HG03439 (cell line): ENCODE data around the gene FRK.
"Not testable (repeated sequence)": the region's sequence is repeated elsewhere in the genome, so short reads cannot be mapped to it uniquely, and the experiment has no call there.

ENCODE experiments used
- ATAC-seq: cut with Tn5 transposase; IDR thresholded peaks from one replicate; pipeline ENCODE4 v1.9.1; 2021; ENCODE audit warnings: mild to moderate bottlenecking, moderate library complexity; ENCODE audit not compliant: unreplicated experiment

FRK gene

DNA sequence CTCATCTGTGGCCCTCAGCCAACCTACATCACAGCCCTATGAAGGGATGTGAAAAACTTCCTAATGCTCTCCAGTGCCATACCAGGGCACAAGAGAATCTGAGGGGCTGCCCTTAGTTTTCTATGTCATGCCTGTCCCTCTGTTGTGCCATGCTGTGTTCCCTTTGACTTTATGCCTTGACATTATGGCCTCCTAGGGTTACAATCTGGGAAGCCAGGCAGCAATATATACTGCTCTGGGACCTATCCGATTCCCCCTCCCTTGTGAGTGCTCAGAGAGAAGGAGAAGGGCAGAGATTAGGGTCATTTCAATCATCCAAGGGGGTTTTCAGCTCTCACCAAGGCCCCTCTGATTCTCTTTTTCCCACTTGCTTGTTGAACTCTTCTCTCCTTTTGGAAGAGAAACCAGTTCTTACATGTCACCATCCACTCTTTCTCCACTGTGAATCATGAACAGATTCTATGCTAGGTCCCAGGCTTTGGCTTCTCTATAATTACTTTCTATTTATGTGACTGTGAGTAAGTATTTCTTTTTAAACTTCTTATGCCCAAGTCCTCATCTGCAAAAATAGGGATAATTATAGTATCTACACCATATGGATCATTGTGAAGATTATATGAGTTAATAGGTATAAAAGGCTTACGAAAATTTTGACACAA lies 14.2 kb upstream of the FRK start:
- no peak for ATAC-seq

DNA sequence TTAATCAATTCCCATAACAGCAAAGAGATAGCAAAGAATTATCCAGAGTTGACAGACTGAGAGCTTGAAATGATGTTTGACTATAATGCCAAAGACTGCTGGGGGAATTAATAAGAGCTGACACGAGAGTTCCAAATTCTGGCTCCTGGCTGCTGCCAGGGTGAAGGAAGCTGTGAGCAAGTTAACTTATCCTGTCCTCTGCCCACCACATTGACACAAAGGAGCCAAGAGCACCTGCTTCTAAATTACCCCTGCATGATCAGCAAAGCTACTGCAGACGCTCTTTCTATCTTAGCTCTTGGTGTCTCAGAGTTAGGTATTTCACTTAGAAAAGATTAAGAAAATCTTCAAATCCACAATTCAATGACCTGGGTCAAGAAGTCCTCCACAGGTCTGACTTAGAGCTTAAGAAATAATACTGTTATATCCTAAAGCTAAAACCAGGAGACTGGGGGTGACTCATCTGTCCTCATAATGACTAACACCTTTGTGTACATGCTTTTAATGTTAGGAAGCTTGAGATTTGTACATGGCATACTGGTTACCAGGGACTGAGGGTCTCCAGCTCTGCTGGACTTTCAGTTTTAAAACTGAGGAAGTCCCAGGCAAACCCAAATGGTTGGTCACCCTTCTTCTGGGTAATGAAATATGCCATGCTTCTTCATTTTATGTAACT lies 13.2 kb upstream of the FRK start:
- ATAC-seq: no peak

DNA sequence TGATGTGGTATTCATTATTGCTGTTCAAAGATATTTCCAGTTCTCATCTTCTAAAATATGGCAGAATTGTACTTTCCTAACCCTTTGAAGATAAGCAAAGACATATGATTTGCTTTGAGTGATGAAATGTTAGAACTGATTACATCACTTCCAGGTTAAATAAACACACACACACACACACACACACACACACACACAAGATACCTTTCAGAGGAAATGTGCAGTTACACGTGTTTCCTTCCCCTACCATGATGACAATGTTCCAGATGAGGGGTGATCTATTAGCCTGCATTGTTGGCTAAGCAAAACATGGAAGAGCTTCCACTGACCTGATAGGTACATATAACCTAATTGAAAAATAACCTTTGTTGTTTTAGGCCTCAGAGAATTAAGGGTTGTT lies 11.7 kb upstream of the FRK start:
- ATAC-seq: no peak

GRCh38 chr6:116070616-116071389 lies 10.1 kb upstream of the FRK start:
- ATAC-seq: no peak

DNA sequence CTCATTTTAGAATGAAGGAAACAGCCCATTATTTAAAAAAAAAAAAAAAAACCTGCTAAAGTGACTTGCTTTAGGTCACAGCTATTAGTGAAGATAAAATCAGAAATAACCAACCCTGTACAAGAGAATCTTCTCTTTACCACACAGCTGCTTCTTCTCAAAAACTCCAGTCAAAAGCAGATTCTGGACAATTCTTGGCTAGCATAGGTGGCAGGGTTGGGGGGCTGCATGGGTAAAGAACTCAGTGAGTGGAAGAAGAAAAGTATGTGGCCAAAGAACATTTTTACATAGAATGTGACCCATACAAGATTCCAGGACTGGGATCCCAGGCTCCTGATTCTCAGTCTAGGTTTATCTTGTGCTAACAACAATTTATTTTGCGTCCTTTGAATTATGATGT lies 9.4 kb upstream of the FRK start:
- ATAC-seq: no peak

DNA sequence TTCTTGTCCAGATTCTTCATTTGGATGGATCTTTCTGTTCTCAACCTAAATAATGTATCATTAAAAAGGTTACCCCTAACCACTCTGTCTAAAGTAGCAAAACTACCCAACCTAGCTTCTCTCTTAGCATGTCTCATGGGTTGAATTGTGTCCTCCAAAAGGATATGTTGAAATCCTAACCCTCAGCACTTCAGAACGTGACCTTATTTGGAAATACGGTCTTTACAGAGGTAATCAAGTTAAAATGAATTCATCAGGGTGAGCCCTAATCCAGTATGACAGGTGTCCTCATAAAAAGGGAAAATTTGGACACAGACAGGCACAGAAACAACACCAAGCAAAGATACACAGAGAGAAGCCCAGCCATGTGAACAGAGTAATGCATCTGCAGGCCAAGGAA lies 6.1 kb upstream of the FRK start:
- ATAC-seq: no peak

- no peak for ATAC-seq
Observed at GRCh38 chr6:116064666-116065065, 4.0 kb upstream of the FRK start.

- ATAC-seq: no peak
Observed at GRCh38 chr6:116062496-116062895, 1.8 kb upstream of the FRK start.

DNA sequence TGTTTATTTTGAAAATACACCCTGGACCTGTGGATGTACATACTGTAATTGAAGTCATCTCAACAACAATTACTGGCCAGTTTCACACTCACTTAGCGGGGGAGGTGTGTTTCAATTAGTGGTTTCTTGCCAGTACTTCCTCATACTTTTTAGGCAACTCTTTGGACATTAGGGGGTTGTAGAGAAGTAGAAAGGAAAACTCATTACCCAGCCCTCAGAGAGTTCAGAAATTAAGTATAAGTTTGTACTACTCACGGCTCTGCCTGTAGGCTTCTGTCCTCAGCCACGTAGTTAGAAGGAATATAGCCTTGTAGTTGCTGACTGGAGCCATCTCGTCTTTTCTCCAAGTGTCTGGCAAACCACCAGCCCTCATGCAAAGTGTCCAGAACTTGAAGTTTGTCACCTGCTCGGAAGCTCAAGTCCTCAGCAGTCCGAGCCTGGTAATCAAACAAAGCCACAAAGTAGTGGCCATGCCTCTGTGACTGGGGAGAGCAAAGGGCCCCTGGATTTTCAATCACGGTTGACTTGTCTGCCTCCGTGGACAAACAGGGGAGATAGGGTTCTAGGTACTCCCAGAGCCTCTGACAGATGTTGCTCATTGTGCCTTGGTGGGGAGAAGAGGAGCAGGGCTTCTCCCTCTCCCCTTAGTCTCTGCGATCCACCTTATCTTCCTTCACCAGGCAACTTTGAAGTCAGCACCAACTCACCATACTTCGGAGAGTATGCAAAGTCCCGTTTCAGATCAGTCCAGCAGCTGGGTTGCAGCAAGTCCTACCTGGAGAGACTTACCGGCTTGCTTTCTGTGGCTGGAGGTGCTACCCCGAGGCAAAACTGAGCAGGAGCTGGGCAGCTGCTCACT lies 749 bp downstream of the FRK start:
- peak; percentile 86 for ATAC-seq

DNA sequence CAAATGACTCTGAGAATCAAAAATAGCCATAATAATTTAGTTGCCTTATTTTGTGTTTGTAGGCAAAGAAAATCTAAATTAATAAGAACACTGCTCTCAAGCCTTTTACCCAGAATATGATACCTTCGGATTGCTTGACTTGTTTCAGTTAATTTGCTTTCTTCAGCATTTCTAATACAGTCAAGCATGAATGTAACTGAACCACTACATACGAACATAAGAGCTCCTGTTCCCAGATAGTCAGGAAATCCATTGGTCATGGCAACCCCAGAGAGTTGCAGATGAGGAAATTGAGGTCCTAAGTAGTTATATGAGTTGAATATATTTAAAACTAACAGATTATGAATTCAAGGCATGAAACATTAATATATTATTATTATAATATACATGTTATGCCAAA lies 2.9 kb downstream of the FRK start:
- no peak for ATAC-seq

GRCh38 chr6:116055513-116055912 lies 5.2 kb downstream of the FRK start:
- ATAC-seq: no peak

- no peak for ATAC-seq
Observed at GRCh38 chr6:116051244-116051643, 9.4 kb downstream of the FRK start.

GRCh38 chr6:116050737-116051136 lies 10.0 kb downstream of the FRK start:
- ATAC-seq: no peak

DNA sequence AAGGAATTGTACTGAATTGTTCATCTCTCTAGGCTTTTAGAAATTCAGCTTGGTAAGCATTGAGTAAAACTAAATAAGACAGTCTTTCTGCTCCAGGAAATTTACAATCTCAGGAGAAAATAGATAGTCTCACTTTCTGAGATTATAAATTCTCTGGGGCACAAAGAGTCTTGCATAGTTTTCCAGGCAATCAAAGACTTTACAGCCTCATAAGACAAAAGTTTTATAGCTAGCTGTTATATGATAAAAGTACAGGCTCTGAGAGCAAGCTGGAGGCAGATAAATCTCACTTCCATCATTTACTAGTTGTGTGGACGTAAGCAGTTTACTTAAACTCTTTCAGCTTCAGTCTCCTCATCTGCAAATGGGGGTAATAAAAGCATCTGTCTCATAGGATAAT lies 11.4 kb downstream of the FRK start:
- no peak for ATAC-seq

- ATAC-seq: peak; percentile 56
Observed at GRCh38 chr6:116047173-116047933, 13.3 kb downstream of the FRK start.

- no peak for ATAC-seq
Observed at GRCh38 chr6:116046737-116047136, 14.0 kb downstream of the FRK start.

- ATAC-seq: not testable (repeated sequence)
Observed at GRCh38 chr6:116046272-116046671, 14.4 kb downstream of the FRK start.

GRCh38 chr6:116041934-116042333 lies 18.8 kb downstream of the FRK start:
- ATAC-seq: no peak

- no peak for ATAC-seq
Observed at GRCh38 chr6:116040993-116041392, 19.7 kb downstream of the FRK start.

- ATAC-seq: no peak
Observed at GRCh38 chr6:116036885-116037284, 23.8 kb downstream of the FRK start.
